ENCODE results near the gene LMAN2.
A peak's percentile ranks its signal among the peaks of the same experiment; 100 is the strongest.

The LMAN2 gene

DNA sequence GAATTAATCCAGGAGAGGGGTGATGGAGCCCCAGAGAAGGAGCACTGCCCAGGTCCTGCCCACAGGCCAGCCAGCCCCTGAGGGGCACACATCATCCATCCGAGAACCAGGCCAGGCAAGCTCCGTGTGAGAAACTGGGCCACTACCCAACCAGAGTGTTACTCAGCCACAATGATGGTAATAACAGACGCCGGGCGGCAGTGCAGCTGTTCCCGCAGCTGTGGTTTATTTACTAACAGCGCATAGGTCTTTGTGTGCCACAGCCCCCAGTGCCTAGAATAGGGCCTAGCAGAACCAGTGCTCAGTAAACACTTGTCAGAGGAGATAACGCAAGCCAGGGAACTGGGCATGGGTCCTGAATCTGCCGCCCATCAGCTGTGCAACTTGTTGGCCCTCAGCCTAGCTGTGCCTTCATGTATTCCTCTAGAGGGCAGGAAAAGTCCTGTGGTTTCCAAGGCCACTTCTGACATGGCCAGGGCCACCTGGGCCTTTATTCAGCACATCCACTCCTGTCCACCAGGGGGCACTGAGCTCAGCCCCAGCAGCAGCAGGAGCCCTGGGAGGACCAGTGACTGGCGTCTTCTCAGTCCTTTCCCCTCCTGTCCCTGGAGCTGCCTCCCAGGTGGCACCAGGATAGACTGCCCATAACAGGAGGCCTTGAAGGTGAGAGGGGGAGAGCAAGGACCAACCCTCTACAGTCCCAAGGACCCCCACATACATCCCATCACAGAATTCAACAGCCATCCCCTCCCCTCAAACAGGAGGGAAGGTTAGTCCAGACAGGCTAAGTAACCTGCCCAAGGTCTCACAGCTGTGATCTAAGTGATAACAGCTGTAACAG, 41.9 kb downstream of the LMAN2 start:
- no peaks in the 10 kb centered on the region for H3K9me3 ChIP-seq (ENCODE audit: control insufficient read depth, insufficient read depth, low read depth, low read length)
- peaks cover 11% of the 10 kb centered on the region for H3K4me1 ChIP-seq (ENCODE audit: control insufficient read depth, insufficient read depth, low read length)
- ChIA-PET POLR2A (interaction anchor here (1.0 to 1.5 kb wide), 12 partner anchors 9 to 188 kb away, joined by 3 to 6 read pairs (median 4); partner anchors contain the start of genes GRK6, LMAN2 and PDLIM7), CTCF (interaction anchor here (0.6 to 3.3 kb wide), 47 partner anchors 9 to 679 kb away, joined by 3 to 23 read pairs (median 4); partner anchors contain the start of genes DDX41, EIF4E1B, LMAN2 and PDLIM7)
- H3K27ac ChIP-seq (ENCODE audit: extremely low read depth, low read depth, low read length), result no peak overlapping the region
- H3K36me3 ChIP-seq (ENCODE audit: control insufficient read depth in 2 of 2, insufficient read depth in 1 of 2, low read length in 2 of 2), result peaks cover 4 to 50% of the 10 kb centered on the region in 2 experiments; a peak in 2 of 3 replicates
- no peak overlapping the region for H3K4me3 ChIP-seq (ENCODE audit: low read depth, low read length)
- TF ChIP-seq ZNF266 (tag by site-specific recombination; IDR thresholded peaks at IDR 0.05; ENCODE audit: low read depth), result no peak
- no peak for TF ChIP-seq ZNF473 (tag by site-specific recombination; IDR thresholded peaks at IDR 0.05)
- TF ChIP-seq ZXDB (tag by site-specific recombination; IDR thresholded peaks at IDR 0.05), result peak; percentile 29; the same call in 1 of the 2 replicates
- no peak for TF ChIP-seq ZFP37 (tag by site-specific recombination; IDR thresholded peaks at IDR 0.05)
- TF ChIP-seq, protein P1, sequence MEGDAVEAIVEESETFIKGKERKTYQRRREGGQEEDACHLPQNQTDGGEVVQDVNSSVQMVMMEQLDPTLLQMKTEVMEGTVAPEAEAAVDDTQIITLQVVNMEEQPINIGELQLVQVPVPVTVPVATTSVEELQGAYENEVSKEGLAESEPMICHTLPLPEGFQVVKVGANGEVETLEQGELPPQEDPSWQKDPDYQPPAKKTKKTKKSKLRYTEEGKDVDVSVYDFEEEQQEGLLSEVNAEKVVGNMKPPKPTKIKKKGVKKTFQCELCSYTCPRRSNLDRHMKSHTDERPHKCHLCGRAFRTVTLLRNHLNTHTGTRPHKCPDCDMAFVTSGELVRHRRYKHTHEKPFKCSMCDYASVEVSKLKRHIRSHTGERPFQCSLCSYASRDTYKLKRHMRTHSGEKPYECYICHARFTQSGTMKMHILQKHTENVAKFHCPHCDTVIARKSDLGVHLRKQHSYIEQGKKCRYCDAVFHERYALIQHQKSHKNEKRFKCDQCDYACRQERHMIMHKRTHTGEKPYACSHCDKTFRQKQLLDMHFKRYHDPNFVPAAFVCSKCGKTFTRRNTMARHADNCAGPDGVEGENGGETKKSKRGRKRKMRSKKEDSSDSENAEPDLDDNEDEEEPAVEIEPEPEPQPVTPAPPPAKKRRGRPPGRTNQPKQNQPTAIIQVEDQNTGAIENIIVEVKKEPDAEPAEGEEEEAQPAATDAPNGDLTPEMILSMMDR (tag by site-specific recombination; IDR thresholded peaks at IDR 0.05), result peak; percentile 90
- TF ChIP-seq ZNF394 (tag by site-specific recombination; IDR thresholded peaks at IDR 0.05; ENCODE audit: borderline replicate concordance), result no peak
- 0 out of 2 replicates have a peak, but pooled peaks have one; percentile 18 for TF ChIP-seq ZNF561 (tag by site-specific recombination; IDR thresholded peaks at IDR 0.05; ENCODE audit: borderline replicate concordance)
- TF ChIP-seq ZNF654 (tag by site-specific recombination; IDR thresholded peaks at IDR 0.05; ENCODE audit: low read depth), result no peak; the same call in 1 of the 2 replicates
- peak; percentile 26 for TF ChIP-seq ZIC2 (tag by site-specific recombination; IDR thresholded peaks at IDR 0.05)
- no peak for TF ChIP-seq MYNN (tag by site-specific recombination; IDR thresholded peaks at IDR 0.05; ENCODE audit: borderline replicate concordance)
- peak; percentile 60 for TF ChIP-seq ZNF341 (tag by site-specific recombination; IDR thresholded peaks at IDR 0.05; ENCODE audit: low read depth)
- TF ChIP-seq SCRT2 (tag by site-specific recombination; IDR thresholded peaks at IDR 0.05), result peak; percentile 59; the same call in 1 of the 2 replicates
- TF ChIP-seq GLIS2 (tag by site-specific recombination; IDR thresholded peaks at IDR 0.05), result peak; percentile 44
- TF ChIP-seq ZNF660 (tag by site-specific recombination; IDR thresholded peaks at IDR 0.05), result peak; percentile 25; the same call in 1 of the 2 replicates
- TF ChIP-seq, protein P2, sequence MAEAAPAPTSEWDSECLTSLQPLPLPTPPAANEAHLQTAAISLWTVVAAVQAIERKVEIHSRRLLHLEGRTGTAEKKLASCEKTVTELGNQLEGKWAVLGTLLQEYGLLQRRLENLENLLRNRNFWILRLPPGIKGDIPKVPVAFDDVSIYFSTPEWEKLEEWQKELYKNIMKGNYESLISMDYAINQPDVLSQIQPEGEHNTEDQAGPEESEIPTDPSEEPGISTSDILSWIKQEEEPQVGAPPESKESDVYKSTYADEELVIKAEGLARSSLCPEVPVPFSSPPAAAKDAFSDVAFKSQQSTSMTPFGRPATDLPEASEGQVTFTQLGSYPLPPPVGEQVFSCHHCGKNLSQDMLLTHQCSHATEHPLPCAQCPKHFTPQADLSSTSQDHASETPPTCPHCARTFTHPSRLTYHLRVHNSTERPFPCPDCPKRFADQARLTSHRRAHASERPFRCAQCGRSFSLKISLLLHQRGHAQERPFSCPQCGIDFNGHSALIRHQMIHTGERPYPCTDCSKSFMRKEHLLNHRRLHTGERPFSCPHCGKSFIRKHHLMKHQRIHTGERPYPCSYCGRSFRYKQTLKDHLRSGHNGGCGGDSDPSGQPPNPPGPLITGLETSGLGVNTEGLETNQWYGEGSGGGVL (tag by site-specific recombination; IDR thresholded peaks at IDR 0.05), result no peak
- peak; percentile 66 for TF ChIP-seq IKZF3 (tag by site-specific recombination; IDR thresholded peaks at IDR 0.05)
- peak; percentile 62; the same call in 1 of the 2 replicates for TF ChIP-seq ZSCAN16 (tag by site-specific recombination; IDR thresholded peaks at IDR 0.05)
- TF ChIP-seq ZBTB48 (tag by site-specific recombination; IDR thresholded peaks at IDR 0.05), result peak; percentile 78
- peak; percentile 74 for TF ChIP-seq GLIS1 (tag by site-specific recombination; IDR thresholded peaks at IDR 0.05)
- TF ChIP-seq, protein P3, sequence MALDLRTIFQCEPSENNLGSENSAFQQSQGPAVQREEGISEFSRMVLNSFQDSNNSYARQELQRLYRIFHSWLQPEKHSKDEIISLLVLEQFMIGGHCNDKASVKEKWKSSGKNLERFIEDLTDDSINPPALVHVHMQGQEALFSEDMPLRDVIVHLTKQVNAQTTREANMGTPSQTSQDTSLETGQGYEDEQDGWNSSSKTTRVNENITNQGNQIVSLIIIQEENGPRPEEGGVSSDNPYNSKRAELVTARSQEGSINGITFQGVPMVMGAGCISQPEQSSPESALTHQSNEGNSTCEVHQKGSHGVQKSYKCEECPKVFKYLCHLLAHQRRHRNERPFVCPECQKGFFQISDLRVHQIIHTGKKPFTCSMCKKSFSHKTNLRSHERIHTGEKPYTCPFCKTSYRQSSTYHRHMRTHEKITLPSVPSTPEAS (tag by site-specific recombination; IDR thresholded peaks at IDR 0.05), result no peak
- no peak for TF ChIP-seq ZNF292 (tag by site-specific recombination; IDR thresholded peaks at IDR 0.05; ENCODE audit: borderline replicate concordance, low read depth)
- TF ChIP-seq, protein P4, sequence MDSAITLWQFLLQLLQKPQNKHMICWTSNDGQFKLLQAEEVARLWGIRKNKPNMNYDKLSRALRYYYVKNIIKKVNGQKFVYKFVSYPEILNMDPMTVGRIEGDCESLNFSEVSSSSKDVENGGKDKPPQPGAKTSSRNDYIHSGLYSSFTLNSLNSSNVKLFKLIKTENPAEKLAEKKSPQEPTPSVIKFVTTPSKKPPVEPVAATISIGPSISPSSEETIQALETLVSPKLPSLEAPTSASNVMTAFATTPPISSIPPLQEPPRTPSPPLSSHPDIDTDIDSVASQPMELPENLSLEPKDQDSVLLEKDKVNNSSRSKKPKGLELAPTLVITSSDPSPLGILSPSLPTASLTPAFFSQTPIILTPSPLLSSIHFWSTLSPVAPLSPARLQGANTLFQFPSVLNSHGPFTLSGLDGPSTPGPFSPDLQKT (IDR thresholded peaks at IDR 0.05; ENCODE audit: borderline replicate concordance, low read depth, low read length), result no peak
- TF ChIP-seq ZNF2 (tag by site-specific recombination; IDR thresholded peaks at IDR 0.05), result 0 out of 2 replicates have a peak, but pooled peaks have one; percentile 50
- TF ChIP-seq, protein P5, sequence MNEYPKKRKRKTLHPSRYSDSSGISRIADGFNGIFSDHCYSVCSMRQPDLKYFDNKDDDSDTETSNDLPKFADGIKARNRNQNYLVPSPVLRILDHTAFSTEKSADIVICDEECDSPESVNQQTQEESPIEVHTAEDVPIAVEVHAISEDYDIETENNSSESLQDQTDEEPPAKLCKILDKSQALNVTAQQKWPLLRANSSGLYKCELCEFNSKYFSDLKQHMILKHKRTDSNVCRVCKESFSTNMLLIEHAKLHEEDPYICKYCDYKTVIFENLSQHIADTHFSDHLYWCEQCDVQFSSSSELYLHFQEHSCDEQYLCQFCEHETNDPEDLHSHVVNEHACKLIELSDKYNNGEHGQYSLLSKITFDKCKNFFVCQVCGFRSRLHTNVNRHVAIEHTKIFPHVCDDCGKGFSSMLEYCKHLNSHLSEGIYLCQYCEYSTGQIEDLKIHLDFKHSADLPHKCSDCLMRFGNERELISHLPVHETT (tag by site-specific recombination; IDR thresholded peaks at IDR 0.05), result no peak
- TF ChIP-seq, protein P6, sequence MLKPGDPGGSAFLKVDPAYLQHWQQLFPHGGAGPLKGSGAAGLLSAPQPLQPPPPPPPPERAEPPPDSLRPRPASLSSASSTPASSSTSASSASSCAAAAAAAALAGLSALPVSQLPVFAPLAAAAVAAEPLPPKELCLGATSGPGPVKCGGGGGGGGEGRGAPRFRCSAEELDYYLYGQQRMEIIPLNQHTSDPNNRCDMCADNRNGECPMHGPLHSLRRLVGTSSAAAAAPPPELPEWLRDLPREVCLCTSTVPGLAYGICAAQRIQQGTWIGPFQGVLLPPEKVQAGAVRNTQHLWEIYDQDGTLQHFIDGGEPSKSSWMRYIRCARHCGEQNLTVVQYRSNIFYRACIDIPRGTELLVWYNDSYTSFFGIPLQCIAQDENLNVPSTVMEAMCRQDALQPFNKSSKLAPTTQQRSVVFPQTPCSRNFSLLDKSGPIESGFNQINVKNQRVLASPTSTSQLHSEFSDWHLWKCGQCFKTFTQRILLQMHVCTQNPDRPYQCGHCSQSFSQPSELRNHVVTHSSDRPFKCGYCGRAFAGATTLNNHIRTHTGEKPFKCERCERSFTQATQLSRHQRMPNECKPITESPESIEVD (tag by site-specific recombination; IDR thresholded peaks at IDR 0.05), result no peak
- TF ChIP-seq ZBTB17 (tag by site-specific recombination; IDR thresholded peaks at IDR 0.05), result 0 out of 2 replicates have a peak, but pooled peaks have one; percentile 25
- peak; percentile 43; the same call in 1 of the 2 replicates for TF ChIP-seq ZEB2 (tag by site-specific recombination; IDR thresholded peaks at IDR 0.05)
- TF ChIP-seq ZNF132 (tag by site-specific recombination; IDR thresholded peaks at IDR 0.05; ENCODE audit: borderline replicate concordance), result no peak
